Ishikawa (cell line): ENCODE results near the gene SLC31A2.

Experiments used
- CEBPB ChIP-seq: IDR thresholded peaks from 2 replicates; pipeline ENCODE4 v1.6.1; 2012
- CREB1 ChIP-seq: IDR thresholded peaks from 2 replicates; pipeline ENCODE4 v1.6.1; 2012; ENCODE audit warnings: low read depth
- EGR1 ChIP-seq: IDR thresholded peaks from 2 replicates; pipeline ENCODE4 v1.6.1; 2012
- EP300 ChIP-seq: IDR thresholded peaks from 2 replicates; pipeline ENCODE4 v1.6.1; 2012; ENCODE audit warnings: borderline replicate concordance
- FOXM1 ChIP-seq: IDR thresholded peaks from 2 replicates; pipeline ENCODE4 v1.6.1; 2012; ENCODE audit warnings: low read depth, borderline replicate concordance
- NFIC ChIP-seq: IDR thresholded peaks from 2 replicates; pipeline ENCODE4 v1.6.1; 2012
- RAD21 ChIP-seq: IDR thresholded peaks from 2 replicates; pipeline ENCODE4 v1.6.1; 2012; ENCODE audit warnings: low read depth
- TAF1 ChIP-seq: IDR thresholded peaks from 2 replicates; pipeline ENCODE4 v1.6.1; 2012; ENCODE audit warnings: low read depth, mild to moderate bottlenecking
- TCF12 ChIP-seq: IDR thresholded peaks from 2 replicates; pipeline ENCODE4 v1.6.1; 2012; ENCODE audit warnings: low read depth
- TEAD4 ChIP-seq: IDR thresholded peaks from 2 replicates; pipeline ENCODE4 v1.6.1; 2012
- YY1 ChIP-seq: IDR thresholded peaks from 2 replicates; pipeline ENCODE4 v1.6.1; 2012; ENCODE audit warnings: low read depth
- ZBTB7A ChIP-seq: IDR thresholded peaks from 2 replicates; pipeline ENCODE4 v1.6.1; 2012; ENCODE audit warnings: low read depth
- TF ChIP-seq, protein P1 (sequence below): IDR thresholded peaks from 2 replicates; pipeline ENCODE4 v1.6.1; 2012; ENCODE audit warnings: low read depth, mild to moderate bottlenecking
- TF ChIP-seq, protein P2 (sequence below): IDR thresholded peaks from 2 replicates; pipeline ENCODE4 v1.6.1; 2012
- TF ChIP-seq, protein P3 (sequence below): IDR thresholded peaks from 2 replicates; pipeline ENCODE4 v1.6.1; 2012

Gene SLC31A2

DNA sequence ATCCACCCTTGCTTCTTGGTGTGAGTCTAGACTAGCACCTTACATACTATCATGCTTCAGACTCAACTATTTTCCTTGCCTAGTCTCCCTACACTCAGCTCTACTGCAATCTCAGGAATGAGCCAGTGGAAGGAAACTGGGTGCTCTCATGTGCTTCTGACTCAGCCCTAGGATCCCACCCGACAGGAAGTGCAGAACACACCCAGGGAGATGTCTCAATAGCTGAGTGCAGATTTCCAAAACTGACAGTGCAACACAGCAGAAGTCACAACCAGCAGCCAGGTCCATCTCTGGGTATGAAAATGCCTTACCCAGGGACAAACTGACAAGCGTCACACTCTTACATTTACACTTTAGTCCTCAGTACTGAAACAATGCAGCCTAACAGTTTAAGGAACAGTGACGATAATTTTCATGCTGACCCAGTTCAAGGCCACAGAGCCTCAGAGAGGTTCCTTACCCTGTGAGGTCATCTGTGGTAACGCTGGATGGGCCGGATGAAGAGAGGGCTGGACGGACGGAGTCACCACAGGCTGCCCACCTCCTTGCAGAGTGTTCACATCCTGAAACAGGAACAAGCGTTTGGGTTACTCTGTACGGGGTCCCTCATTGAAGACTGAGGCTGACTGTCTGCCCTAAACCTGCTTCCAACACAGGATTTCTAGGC is 37.3 kb downstream of the SLC31A2 start:
- TF ChIP-seq NFIC (no peak), RAD21 (no peak), EP300 (no peak), EGR1 (no peak), TAF1 (no peak), TCF12 (no peak), TEAD4 (no peak), YY1 (no peak)
- TF ChIP-seq, protein P1, sequence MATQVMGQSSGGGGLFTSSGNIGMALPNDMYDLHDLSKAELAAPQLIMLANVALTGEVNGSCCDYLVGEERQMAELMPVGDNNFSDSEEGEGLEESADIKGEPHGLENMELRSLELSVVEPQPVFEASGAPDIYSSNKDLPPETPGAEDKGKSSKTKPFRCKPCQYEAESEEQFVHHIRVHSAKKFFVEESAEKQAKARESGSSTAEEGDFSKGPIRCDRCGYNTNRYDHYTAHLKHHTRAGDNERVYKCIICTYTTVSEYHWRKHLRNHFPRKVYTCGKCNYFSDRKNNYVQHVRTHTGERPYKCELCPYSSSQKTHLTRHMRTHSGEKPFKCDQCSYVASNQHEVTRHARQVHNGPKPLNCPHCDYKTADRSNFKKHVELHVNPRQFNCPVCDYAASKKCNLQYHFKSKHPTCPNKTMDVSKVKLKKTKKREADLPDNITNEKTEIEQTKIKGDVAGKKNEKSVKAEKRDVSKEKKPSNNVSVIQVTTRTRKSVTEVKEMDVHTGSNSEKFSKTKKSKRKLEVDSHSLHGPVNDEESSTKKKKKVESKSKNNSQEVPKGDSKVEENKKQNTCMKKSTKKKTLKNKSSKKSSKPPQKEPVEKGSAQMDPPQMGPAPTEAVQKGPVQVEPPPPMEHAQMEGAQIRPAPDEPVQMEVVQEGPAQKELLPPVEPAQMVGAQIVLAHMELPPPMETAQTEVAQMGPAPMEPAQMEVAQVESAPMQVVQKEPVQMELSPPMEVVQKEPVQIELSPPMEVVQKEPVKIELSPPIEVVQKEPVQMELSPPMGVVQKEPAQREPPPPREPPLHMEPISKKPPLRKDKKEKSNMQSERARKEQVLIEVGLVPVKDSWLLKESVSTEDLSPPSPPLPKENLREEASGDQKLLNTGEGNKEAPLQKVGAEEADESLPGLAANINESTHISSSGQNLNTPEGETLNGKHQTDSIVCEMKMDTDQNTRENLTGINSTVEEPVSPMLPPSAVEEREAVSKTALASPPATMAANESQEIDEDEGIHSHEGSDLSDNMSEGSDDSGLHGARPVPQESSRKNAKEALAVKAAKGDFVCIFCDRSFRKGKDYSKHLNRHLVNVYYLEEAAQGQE: no peak

DNA sequence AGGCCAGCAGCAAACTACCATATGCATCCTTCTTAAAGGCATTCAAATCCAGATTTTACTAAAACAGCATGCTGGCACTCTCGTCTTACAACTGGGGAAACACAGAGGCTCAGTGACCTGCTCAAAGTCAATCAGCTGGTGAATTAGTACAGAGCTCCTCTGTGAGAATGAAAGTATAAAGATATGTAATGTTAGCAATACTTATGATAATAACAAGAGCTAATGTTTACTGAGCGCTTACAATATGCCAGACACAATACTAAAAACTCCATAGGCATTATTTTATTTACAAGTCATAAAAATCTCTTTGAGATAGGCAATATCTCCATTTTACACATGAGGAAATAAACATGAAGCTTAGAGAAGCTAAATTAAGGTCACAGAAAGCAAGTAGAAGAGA is 41.6 kb downstream of the SLC31A2 start:
- no peak for TF ChIP-seq TAF1
- TF ChIP-seq TCF12: no peak
- TF ChIP-seq ZBTB7A: no peak
- TF ChIP-seq, protein P2, sequence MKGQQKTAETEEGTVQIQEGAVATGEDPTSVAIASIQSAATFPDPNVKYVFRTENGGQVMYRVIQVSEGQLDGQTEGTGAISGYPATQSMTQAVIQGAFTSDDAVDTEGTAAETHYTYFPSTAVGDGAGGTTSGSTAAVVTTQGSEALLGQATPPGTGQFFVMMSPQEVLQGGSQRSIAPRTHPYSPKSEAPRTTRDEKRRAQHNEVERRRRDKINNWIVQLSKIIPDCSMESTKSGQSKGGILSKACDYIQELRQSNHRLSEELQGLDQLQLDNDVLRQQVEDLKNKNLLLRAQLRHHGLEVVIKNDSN: no peak
- TF ChIP-seq TEAD4: no peak
- no peak for TF ChIP-seq FOXM1
- TF ChIP-seq CEBPB: no peak
- no peak for TF ChIP-seq EP300
- TF ChIP-seq, protein P3, sequence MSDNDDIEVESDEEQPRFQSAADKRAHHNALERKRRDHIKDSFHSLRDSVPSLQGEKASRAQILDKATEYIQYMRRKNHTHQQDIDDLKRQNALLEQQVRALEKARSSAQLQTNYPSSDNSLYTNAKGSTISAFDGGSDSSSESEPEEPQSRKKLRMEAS: no peak
- no peak for TF ChIP-seq EGR1
- no peak for TF ChIP-seq NFIC
- TF ChIP-seq CREB1: no peak
- TF ChIP-seq, protein P1: no peak
- no peak for TF ChIP-seq YY1
- TF ChIP-seq RAD21: no peak

DNA sequence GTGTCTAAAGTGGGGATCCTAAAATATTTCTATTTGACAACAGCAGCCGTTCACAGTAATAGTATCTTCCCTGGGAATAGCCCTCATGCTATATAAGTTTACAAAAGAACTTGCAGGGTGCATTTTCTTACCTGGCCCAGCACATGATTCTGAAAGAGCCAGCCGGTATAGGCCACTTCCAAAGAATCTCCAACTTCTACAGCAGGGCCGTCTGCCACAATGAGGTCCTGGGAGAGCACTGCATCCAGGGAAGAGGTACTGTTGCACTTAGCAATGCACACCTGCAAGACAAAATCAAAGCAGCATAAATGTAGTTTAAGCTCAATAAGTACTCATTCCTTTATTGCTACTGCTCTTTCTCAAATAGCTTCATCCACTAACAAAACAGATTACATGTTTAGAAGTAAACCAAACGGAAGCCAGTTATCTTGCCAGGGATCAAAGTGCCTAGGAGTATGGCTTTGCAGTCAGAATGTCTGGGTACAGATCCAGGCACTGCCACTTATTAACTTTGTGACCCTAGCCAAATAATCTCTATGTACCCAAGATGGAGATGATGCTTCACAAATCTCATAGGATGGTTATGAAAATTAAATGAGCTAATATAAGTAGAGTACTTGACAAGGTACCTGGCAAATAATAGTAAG is 49.0 kb downstream of the SLC31A2 start:
- no peak for TF ChIP-seq FOXM1
- no peak for TF ChIP-seq EP300
- TF ChIP-seq, protein P1: no peak
- TF ChIP-seq CREB1: no peak

DNA sequence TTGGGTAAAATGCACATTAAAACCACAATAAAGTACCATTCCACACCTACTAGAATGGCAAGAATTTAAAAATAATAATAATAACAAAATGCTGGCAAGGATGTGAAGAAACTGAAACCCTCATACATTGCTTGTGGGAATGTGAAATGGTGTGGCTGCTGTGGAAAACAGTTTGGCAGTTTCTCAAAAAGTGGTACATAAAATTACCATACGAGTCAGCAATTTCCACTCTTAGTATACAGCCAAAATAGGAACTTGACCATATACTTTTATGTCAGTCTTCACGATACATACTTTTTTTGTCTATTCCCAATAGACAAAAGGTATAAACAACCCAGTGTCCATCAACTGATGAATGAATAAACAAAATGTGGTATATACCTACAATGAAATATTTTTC is 54.6 kb downstream of the SLC31A2 start:
- no peak for TF ChIP-seq TAF1
- TF ChIP-seq, protein P3: no peak
- no peak for TF ChIP-seq NFIC
- no peak for TF ChIP-seq EGR1
- no peak for TF ChIP-seq TCF12
- no peak for TF ChIP-seq YY1
- TF ChIP-seq, protein P2: no peak
- no peak for TF ChIP-seq CREB1
- no peak for TF ChIP-seq RAD21
- TF ChIP-seq ZBTB7A: no peak

DNA sequence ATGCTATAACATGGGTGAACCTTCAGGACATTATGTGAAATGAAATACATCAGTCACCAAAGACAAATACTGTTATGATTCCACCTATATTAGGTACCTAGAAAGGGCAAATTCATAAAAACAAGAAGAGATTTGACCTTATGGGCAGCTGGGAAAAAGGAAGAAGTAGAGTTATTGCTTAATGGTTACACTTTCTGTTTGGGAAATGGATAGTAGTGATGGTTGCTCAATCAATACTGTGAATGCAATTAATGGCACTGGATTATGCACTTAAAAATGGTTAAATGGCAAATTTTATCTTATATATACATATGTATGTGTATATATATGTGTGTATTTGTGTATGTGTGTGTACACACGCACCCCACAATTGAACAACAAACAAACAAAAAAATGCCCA is 55.1 kb downstream of the SLC31A2 start:
- no peak for TF ChIP-seq TEAD4
- no peak for TF ChIP-seq EGR1
- no peak for TF ChIP-seq TAF1
- no peak for TF ChIP-seq FOXM1
- TF ChIP-seq, protein P3: no peak
- TF ChIP-seq RAD21: no peak
- TF ChIP-seq CEBPB: no peak
- TF ChIP-seq ZBTB7A: no peak
- TF ChIP-seq, protein P1: no peak
- TF ChIP-seq EP300: no peak
- TF ChIP-seq TCF12: no peak
- TF ChIP-seq NFIC: no peak
- TF ChIP-seq YY1: no peak
- TF ChIP-seq CREB1: no peak
- TF ChIP-seq, protein P2: no peak
